Right ventricle myocardium inferior (tissue), 1 donor: Measurements from ENCODE around the gene SMYD2. TPM values are rescaled to one million over a fixed set of nuclear protein-coding genes. Genes with fewer than 3 reads are reported as not detected.

Experiments used
- ATAC-seq: fragments of 200-7000 bp; cut with Tn5 transposase; one replicate; pipeline ENCODE4 v1.9.1; 2020; ENCODE audit warnings: mild to moderate bottlenecking, moderate library complexity
- DNase-seq: peaks from one replicate; pipeline ENCODE4 v3.0.0; 2021; ENCODE audit errors: missing footprints
- intact Hi-C: fragments of 100-400 bp; cut with DNase I; formaldehyde crosslinking; loops from one replicate; pipeline ENCODE4 v1.11.0; 2022
- total RNA-seq: library from RNA; stranded (reverse); fragmentation: NEBNext Ultra II Directional; extraction: Animal tissue kit (Norgen Biotek cat#: 25700); gene quantifications from one replicate; pipeline ENCODE4 v1.2.1, GENCODE V29; 2021
- donor health status: DM: no; HTN: yes; CAD: no; lungs with severe emphysema.

Gene SMYD2
- total RNA-seq, 1 donor from 2014 or later, result 205 TPM

DNA sequence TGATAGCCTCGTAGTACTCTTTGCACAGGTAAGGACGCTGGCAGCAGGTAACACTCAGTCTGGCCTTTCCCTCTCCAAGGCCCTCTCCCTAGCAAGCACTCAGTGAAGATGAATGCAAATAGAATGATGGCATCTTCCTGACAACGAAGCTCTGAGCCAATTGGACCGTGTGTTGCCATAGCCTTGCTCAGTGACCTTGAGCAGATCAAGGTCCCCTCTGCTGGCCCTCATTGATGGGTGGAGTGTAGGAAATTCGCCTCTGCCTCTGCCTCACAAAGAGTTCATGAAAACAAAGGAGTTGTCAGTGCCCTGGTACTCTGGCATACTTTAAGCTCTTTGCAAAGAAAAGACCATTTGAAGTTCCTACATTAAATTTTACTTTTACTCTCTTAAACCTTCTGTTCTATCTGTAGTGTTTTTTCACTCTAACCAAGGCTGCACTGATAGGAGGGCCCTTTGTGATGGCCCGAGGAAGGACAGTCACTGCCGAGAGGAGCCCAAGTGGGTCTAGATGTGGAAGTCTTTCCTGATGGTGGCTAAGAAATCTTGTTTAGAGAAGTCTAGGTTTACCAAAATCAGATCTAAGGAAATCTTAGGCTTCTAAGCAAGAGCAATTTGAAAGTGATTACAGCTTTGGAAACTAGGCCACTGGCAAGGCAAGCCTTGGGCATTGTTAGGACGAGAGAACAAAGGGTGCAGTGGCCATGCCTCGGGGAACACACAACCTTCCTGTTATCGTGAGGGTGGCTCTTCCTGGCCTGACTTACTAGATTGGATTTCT lies 38.2 kb downstream of the SMYD2 start:
- intact Hi-C loops, result loop anchor here (5.0 kb wide), 1 partner anchor 37 kb away; the partner anchor contains the start of gene SMYD2
- ATAC-seq (no peak), DNase-seq (no peak)

DNA sequence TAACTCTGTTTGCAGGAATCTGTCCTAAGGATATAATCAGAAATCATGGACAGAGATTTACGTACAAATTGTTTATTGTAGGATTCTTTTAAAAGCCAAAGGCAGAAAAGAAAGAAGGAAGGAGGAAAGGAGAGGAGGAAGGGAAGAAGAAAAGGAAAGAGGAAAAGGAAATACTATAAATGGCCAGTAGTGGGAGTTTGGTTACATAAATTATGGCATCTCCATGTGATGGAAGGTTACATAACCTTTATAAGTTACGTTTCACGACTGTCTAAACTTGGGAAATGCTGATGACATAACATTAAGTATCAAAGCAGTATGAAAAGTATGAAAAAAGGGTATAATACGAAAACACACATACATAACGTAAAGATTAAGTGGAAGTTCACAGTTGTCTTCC lies 39.0 kb downstream of the SMYD2 start:
- no peak for DNase-seq
- no peak for ATAC-seq
- intact Hi-C loops, result loop anchor here (5.0 kb wide), 1 partner anchor 38 kb away; the partner anchor contains the start of gene SMYD2

DNA sequence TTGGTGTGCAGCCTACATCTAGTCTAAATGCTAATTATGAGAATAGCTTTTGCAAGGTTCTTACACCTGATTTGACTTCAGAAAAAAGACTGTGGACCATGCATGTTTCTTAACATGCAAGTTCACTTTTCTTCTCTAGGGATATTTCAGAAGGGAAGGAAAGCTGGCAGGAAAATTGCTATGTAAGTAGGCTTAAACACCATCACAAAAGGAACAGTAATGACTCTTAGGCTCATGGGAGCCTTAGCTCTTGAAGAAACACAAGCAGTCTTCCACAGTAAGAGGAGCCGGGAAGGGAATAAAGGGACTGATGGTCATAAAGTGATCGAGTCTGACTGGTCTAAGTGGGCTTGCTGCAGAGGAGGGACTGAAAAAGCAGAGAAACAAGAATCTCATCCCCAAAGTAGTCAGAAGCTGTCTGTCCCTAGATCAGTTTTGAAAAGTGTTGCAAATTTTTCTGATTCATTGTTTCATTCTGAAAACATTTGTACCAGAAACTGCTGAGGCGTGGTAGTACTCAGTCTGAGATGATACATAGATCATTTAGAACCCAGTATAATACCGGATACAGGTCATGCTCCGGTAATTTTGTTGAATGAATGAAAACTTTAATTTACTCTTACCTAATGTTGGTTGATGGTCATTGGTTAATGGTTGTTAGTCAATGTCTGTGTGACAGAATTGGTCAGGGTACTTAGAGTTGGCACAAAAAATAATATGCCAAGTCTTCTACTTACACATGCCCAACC lies 40.9 kb downstream of the SMYD2 start:
- ATAC-seq (no peak), DNase-seq (no peak)
- intact Hi-C loops, result no loop called here

DNA sequence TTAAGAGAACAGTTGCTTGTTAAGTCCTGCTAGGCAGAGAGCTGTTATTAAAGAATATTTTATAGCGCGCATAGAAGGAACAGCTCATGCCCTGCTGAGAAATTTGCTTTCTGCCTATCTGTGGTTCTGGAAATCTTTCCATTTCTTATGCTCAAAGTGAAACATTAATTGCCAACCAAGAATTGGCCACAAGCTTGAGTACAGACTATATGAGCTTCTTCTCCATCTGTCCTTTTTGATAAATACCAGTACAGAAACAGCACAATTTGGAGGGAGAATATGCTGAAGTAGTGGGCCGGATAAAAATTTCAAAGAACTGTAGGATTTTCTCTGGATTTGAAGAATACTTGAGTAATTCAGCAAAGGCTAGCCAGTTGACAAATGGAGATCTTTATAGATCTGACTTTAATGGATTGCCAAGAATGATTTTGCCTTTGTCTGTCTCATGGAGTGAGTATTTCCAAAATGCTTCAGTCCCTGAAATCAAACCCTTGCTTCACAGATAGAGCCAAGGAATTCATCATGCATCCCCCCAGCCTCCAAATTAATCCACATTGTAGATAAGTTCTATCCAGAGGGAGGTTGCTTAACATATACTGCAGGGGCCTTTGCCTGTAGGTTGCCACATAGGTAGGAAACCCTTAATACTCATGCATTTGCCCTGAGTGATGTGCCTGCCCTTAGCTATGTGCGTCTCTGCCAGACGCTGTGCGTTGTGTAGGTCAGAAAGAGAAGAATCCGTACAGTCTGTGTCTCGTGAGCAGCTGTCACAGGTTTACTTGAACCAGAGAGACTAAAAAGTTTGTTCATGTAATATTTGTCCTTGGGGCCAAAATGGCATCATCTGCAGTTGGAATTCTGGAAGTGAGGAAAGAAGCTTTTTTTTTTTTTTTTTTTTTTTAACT lies 44.2 kb downstream of the SMYD2 start:
- intact Hi-C loops, result no loop called here
- ATAC-seq (no peak), DNase-seq (no peak)

DNA sequence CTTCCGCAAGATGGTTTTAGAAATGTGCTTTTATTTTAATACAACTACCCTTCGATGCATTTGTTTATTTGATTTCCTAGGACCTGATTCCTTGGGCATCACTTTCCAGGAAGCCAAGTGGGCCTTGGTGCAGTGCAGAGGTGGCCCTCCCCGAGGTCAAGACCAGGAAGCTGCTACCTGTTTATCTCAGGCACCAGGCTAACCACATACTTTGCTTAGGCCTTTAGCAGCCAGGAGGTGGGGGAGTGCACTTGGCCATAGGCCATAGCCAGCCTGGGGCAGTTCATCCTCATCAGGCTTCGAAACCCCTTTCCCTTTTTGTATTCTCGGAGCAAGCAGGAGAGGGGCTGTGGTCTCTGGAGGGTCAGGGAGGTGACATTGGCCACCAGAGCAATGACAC lies 45.4 kb downstream of the SMYD2 start:
- no peak for DNase-seq
- intact Hi-C loops, result no loop called here

DNA sequence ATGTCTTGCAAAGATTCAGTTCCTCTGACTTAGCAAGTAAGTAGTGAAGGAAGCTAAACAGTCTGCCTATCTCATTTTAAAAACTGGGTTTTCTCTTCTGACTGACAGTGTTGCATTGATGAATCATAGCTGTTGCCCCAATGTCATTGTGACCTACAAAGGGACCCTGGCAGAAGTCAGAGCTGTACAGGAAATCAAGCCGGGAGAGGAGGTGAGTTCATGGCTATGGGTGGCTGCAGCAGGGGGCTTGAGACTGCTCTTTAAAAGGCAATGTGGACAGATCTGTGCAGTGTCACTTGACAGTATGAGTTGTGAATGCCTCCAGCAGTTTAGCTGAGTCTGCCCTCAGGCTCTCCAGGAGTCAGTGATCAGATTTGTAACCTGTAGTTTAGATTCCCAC lies 46.6 kb downstream of the SMYD2 start:
- no peak for DNase-seq
- ATAC-seq, result peak; percentile 36
- intact Hi-C loops, result no loop called here

More for the DNA sequence above, 45.4 kb downstream of the SMYD2 start:
- no peak for ATAC-seq

DNA sequence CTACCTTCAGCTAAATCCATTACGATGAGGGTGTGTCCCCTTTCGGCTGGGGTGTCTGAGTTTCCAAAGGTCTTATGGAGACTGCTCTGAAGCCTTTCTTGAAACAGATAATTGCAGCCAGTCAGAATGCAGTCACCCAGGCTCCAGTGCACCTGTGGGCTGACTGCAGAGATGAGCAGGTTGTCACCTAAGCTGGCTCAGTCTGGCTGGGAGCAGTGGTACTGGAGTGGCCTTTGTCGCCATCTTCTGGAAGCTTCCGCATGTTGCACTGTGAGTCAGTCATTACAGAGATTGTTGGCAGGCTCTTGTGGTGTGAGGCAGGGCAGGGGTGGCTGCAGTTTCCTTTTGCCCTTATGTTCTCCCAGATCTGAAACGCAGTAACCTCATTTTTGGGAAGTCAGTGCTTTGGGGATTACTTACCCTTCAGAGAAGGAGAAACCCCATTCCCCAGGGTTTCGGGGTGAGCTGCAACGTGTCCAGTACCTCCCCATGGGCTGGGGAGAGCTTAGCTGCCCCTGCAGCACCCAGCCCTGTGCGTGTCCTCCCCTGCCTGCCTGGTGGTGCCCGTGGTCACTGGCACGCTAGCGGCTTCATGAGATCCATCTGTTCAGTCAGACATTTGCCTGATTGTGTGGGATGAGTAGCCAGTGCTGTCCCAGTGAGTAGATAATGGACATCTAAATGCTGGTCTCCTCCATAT lies 48.0 kb downstream of the SMYD2 start:
- intact Hi-C loops, result loop anchor here (1.0 kb wide), 2 partner anchors 68 to 115 kb away; no protein-coding TSS in a partner anchor
- ATAC-seq (peak; percentile 90), DNase-seq (peak; percentile 73)

DNA sequence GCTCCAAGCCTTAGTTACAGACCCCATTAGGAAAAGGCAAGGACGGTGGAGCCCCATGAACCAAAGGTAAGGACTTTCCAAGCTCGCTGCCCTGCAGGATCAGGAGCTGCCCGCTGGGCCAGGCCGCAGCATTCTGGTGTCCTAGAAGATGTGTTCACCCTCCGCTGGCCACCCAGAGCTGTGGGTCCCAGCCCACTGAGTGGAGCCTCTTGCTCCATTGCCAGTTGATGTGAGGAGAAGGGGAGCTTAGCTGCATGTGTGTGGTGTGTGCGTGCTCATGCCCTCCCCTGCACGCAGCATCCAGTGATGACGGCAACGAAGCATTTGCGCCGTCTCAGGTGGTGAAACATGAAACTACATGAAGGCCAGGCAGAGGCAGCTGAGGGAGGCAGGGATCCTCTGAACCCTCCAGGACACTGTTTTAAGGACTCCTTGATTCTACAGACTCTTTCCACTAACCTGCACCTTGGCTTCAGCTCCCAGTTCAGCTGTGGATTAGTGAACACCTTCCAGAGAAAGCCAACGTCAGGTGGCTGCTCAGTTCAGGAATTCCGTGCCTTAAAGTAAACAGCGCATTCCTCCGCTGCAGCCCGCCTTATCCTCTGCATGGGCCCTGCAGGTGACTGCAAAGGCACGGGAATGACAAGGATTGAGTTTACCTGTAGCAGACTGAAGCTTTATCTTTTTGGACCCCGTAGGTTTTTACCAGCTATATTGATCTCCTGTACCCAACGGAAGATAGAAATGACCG lies 48.7 kb downstream of the SMYD2 start:
- peak; percentile 55 for DNase-seq
- intact Hi-C loops, result loop anchor here (1.0 to 10.0 kb wide), 2 partner anchors 68 to 225 kb away; partner anchors contain the start of gene PTPN14
- ATAC-seq, result no peak

DNA sequence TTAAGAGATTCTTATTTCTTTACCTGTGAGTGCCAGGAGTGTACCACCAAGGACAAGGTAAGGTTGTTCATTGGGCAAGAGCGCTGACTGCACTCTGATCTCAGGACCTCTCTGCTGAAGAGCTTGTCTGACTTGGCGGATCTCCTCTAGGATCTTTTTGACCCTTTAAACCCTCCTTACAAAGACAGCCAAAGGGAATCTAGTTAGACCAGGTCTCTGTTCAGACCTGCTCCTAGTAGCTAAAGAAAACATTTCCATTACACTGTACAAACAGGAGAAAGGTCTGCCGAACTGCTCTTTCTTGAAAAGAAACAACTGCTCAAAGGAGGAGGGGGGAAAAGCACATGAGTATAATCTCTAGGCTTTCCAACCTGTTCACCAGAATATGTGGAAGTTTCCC lies 49.3 kb downstream of the SMYD2 start:
- intact Hi-C loops, result loop anchor here (10.0 kb wide), 1 partner anchor 225 kb away; the partner anchor contains the start of gene PTPN14
- no peak for DNase-seq
- ATAC-seq, result no peak

DNA sequence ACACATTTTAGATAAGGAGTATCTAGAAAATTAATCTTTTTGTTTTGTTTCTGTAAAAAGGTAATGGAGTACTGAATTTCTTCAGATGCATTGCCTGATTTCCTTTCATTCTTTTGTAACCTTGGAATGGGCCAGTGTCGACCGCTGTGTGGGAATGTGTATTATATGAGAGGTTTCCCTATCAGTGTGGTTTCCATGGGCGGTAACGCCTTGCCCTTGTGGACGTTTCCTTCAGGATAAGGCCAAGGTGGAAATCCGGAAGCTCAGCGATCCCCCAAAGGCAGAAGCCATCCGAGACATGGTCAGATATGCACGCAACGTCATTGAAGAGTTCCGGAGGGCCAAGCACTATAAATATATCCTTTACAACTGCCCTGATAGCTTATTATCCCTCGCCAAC lies 49.8 kb downstream of the SMYD2 start:
- DNase-seq, result peak; percentile 61
- ATAC-seq, result no peak

DNA sequence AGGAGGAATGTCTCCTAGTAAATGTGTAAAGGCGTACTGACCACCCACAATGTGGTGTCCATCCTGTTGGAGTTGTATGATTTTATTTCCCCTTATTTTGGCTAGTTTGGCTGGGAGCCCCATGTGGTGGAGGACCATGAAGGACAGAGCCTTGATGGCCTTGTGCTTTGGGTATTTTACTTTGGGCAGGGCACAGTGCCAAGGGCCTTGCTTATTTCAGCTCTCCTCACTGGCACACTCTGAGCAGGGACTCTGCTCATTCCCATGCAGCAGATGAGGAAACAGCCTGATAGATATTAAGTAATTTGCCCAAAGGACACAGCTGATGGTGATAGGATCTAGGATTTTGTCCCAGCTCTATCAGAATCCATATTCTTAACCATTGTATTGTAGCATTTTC lies 50.2 kb downstream of the SMYD2 start:
- no peak for DNase-seq
- intact Hi-C loops, result loop anchor here (10.0 kb wide), 1 partner anchor 224 kb away; the partner anchor contains the start of gene PTPN14
- no peak for ATAC-seq

More for the DNA sequence above, 49.8 kb downstream of the SMYD2 start:
- intact Hi-C loops, result loop anchor here (10.0 kb wide), 1 partner anchor 224 kb away; the partner anchor contains the start of gene PTPN14

DNA sequence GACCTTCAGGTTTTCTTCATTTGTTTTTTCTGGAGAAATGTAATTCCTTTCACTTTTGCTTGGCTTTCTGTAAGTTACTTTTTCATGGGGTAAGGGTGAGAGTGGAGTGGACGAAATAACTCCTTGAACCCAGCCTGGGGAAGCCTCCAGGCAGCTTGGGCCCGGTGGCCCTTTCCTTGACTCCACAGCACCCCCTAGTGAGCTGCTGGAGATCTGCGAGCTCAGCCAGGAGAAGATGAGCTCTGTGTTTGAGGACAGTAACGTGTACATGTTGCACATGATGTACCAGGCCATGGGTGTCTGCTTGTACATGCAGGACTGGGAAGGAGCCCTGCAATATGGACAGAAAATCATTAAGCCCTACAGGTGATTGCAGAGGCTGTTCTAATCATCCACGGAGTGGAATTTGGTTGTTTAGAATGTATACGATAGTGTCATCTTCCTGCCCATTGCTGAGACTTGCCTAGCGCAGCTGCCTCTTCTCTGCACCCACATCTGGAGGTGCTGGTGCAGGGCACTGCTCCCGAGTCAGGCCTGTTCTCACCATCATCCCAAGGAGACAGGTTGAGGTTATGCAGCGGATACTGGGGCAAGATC lies 51.0 kb downstream of the SMYD2 start:
- DNase-seq, result no peak
- ATAC-seq, result no peak
- intact Hi-C loops, result loop anchor here (2.0 to 10.0 kb wide), 2 partner anchors 223 to 253 kb away; partner anchors contain the start of gene PTPN14

DNA sequence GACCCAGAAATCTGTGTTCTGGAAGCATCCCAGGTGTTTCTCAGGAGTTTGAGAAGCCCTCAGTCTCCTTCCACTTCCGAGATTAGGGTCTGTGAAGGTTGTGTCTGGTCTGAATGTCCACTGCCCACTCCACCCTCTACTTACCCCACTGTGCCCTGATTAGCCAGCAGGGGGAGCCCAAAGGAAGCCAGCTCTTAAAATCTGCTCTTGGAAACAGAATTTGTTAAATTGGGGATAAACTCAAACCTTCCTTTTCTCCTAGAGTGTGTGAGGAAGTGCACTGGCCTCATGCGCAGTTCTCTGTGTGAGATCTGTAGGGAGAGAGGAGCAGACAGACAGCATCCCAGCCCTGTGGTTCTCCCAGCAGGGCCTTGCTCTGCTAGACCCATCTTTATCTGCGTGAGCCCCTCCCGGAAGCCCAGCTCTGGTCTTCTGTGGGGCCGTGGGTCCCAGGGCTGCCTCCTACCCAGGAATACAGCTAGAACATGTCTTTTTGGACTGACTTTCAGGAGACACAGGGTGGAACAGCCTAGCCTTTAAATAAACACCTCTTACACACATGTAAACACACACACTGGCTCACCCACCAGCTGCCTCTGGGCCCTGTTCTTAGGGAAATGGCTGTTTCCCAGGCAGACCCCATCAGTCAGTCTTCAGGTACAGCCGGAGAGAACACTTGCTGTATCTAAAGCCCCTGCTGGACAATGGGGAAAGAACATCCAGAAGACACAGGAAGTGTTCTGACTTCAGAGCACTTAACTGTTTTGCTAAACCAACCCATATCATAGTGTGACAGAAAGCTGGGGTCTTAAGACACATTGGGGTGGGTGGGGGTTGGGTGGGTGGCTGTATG lies 52.2 kb downstream of the SMYD2 start:
- ATAC-seq (no peak), DNase-seq (no peak)
- intact Hi-C loops, result loop anchor here (2.0 to 10.0 kb wide), 2 partner anchors 222 to 252 kb away; partner anchors contain the start of gene PTPN14

DNA sequence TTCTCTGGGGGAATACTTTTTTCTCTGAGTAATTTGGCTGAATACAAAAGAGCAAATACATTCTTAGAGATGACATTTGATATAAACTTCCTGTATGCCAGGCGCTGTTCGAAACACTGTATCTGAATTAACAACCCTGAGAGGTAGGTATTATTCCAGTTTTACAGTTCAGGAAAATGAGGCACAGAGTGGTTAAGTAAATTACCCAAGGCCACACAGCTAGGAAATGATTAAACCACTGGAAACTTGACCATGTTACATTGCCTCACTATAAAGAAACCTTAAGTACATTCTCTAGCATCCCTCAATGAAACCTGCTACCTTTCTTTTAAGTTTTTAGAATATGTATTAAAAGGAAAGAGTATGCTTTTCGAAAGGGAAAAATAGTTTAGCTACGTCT lies 54.6 kb downstream of the SMYD2 start:
- DNase-seq, result no peak
- intact Hi-C loops, result loop anchor here (10.0 kb wide), 1 partner anchor 219 kb away; the partner anchor contains the start of gene PTPN14
- no peak for ATAC-seq

DNA sequence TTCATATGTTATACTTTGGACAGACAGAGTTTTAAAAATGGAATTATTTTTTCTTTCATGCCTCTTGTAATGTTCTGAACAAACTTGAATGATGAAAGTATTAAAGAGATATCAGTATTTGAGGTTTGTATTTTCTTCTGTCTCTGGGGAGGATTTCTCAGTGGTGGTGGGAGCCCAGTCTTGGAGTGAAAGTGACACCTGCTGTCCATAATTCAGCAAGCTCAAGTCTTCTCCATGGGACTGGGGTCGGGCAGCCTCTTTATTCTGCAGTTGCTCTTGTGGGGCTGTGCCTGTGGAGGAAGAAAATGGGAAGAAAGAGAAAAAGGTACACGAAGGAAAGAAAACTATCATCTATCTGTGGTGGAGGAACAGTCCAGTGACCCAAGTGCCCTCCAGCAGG lies 56.1 kb downstream of the SMYD2 start:
- ATAC-seq, result no peak
- DNase-seq, result no peak
- intact Hi-C loops, result loop anchor here (10.0 kb wide), 1 partner anchor 218 kb away; the partner anchor contains the start of gene PTPN14

DNA sequence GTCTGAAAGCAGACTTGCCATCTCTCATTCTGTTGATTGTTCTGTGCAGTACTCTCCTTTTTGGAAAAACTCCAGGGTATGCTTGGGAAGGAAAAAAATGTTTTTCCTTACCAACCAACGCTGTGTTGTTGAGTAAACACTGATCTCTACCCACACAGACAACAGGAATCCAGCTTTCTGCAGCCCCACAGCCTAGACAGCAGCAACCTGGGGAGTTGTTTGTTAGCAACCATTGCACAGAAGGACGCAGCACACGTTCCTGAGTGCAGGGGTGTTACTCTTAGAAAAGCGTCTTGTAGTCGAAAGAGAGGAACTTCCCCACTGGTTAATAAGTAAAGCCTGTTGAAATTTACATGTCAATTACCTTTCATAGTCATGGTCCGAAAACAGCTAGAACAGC lies 56.6 kb downstream of the SMYD2 start:
- intact Hi-C loops, result loop anchor here (10.0 kb wide), 1 partner anchor 217 kb away; the partner anchor contains the start of gene PTPN14
- ATAC-seq, result peak; percentile 48
- no peak for DNase-seq
